GM12878 (cell line): Measurements from ENCODE around the gene TOMM6. TPM values are rescaled to one million over a fixed set of nuclear protein-coding genes. Genes with fewer than 3 reads are reported as not detected.
A peak's percentile ranks its signal among the peaks of the same experiment; 100 is the strongest.

Source experiments
- BCLAF1 ChIP-seq: fragments of 450-650 bp; IDR thresholded peaks from 2 replicates; pipeline ENCODE4 v1.6.1; 2017; ENCODE audit warnings: antibody characterized with exemption, mild to moderate bottlenecking, moderate library complexity
- CEBPB ChIP-seq, 2 experiments: fragments of 150-350 bp in 1 of 2; IDR thresholded peaks; 2 replicates each; pipeline ENCODE4 v1.6.1; 2012 to 2014; ENCODE audit warnings: low read depth in 2 of 2, low read length in 2 of 2, borderline replicate concordance in 1 of 2, inconsistent platforms in 1 of 2
- CHD2 ChIP-seq: IDR thresholded peaks from 2 replicates; pipeline ENCODE4 v1.6.1; 2011; ENCODE audit warnings: low read depth, low read length, improper control_type of control experiment, borderline replicate concordance
- FOXM1 ChIP-seq: IDR thresholded peaks from 2 replicates; pipeline ENCODE4 v1.6.1; 2012; ENCODE audit warnings: low read depth, mild to moderate bottlenecking, inconsistent platforms, low read length, moderate library complexity
- HSF1 ChIP-seq: fragments of 150-350 bp; IDR thresholded peaks from 2 replicates; pipeline ENCODE4 v1.6.1; 2014; ENCODE audit warnings: mild to moderate bottlenecking, low read depth, low read length
- JUND ChIP-seq: IDR thresholded peaks from 2 replicates; pipeline ENCODE4 v1.6.1; 2012; ENCODE audit warnings: low read depth, mild to moderate bottlenecking, low read length, improper control_type of control experiment, moderate library complexity
- KDM1A ChIP-seq: fragments of 200-600 bp; sonication (generic); IDR thresholded peaks from 2 replicates; pipeline ENCODE4 v1.6.1; 2016; ENCODE audit warnings: borderline replicate concordance
- LARP7 ChIP-seq: fragments of 450-650 bp; IDR thresholded peaks from 2 replicates; pipeline ENCODE4 v1.6.1; 2017; ENCODE audit warnings: mild to moderate bottlenecking
- NBN ChIP-seq: fragments of 450-650 bp; IDR thresholded peaks from 2 replicates; pipeline ENCODE4 v1.6.1; 2016
- NFIC ChIP-seq: IDR thresholded peaks from 2 replicates; pipeline ENCODE4 v1.6.1; 2012; ENCODE audit warnings: low read depth, mild to moderate bottlenecking, inconsistent platforms, low read length, moderate library complexity
- NR2C1 ChIP-seq: fragments of 450-650 bp; IDR thresholded peaks from 2 replicates; pipeline ENCODE4 v1.6.1; 2017; ENCODE audit warnings: antibody characterized with exemption, mild to moderate bottlenecking, moderate library complexity
- NR2F1 ChIP-seq: fragments of 450-650 bp; conservative IDR thresholded peaks from 2 replicates; pipeline ENCODE4 v1.6.1; 2017; ENCODE audit warnings: mild to moderate bottlenecking
- RAD21 ChIP-seq: IDR thresholded peaks from 2 replicates; pipeline ENCODE4 v1.6.1; 2011; ENCODE audit warnings: mild to moderate bottlenecking, low read depth, low read length, moderate library complexity; ENCODE audit not compliant: insufficient read depth
- TCF7 ChIP-seq: IDR thresholded peaks from 2 replicates; pipeline ENCODE4 v1.6.1; 2014; ENCODE audit warnings: antibody characterized with exemption, borderline replicate concordance
- WRNIP1 ChIP-seq: IDR thresholded peaks from 2 replicates; pipeline ENCODE4 v1.6.1; 2011; ENCODE audit warnings: low read depth, low read length, improper control_type of control experiment, borderline replicate concordance
- ZNF207 ChIP-seq: fragments of 450-650 bp; IDR thresholded peaks from 2 replicates; pipeline ENCODE4 v1.6.1; 2014; ENCODE audit warnings: antibody characterized with exemption, mild to moderate bottlenecking, borderline replicate concordance
- polyA plus RNA-seq, 11 experiments: library from polyadenylated mRNA; depleted of rRNA in 4 of 11; unstranded in 6 of 11; stranded (reverse) in 5 of 11; fragments of >200 nt; fragmentation: Nextera tagmentation in 4 of 11; fragmentation: Illumina TruSeq in 1 of 11; extraction: Ambion mirVana in 4 of 11; extraction: Trizol in 1 of 11; gene quantifications; 1 replicate in 1 of 11; 2 replicates in 10 of 11; pipeline versions ENCODE4 v1.2.1 to v1.2.3, GENCODE V29; 2011 to 2016; ENCODE audit warnings: inconsistent platforms in 2 of 11, missing spikeins in 2 of 11, low read depth in 1 of 11
- total RNA-seq, 4 experiments: library from RNA; depleted of rRNA in 3 of 4; stranded (reverse); fragments of >200 nt in 3 of 4; fragmentation: Illumina TruSeq in 1 of 4; extraction: Trizol in 1 of 4; gene quantifications; 2 replicates each; pipeline versions ENCODE4 v1.2.1 to v1.2.3, GENCODE V29; 2013 to 2021
- TF ChIP-seq, protein P1 (sequence below): IDR thresholded peaks from 2 replicates; pipeline ENCODE4 v1.6.1; 2012; ENCODE audit warnings: low read depth, low read length, improper control_type of control experiment
- TF ChIP-seq, protein P2 (sequence below): IDR thresholded peaks from 2 replicates; pipeline ENCODE4 v1.6.1; 2011; ENCODE audit warnings: borderline replicate concordance, low read depth, mild to moderate bottlenecking, moderate library complexity, mixed read lengths, low read length; ENCODE audit not compliant: insufficient read depth; ENCODE audit errors: extremely low read length
- TF ChIP-seq, protein P3 (sequence below): fragments of 450-650 bp; IDR thresholded peaks from 2 replicates; pipeline ENCODE4 v1.6.1; 2017; ENCODE audit warnings: borderline replicate concordance

The TOMM6 gene
- total and polyA plus RNA-seq, 10 of the 15 experiments (the other 5 are each of a cell fraction or from before 2014, with no cell fraction given): 206 to 746 (median 448) TPM

DNA sequence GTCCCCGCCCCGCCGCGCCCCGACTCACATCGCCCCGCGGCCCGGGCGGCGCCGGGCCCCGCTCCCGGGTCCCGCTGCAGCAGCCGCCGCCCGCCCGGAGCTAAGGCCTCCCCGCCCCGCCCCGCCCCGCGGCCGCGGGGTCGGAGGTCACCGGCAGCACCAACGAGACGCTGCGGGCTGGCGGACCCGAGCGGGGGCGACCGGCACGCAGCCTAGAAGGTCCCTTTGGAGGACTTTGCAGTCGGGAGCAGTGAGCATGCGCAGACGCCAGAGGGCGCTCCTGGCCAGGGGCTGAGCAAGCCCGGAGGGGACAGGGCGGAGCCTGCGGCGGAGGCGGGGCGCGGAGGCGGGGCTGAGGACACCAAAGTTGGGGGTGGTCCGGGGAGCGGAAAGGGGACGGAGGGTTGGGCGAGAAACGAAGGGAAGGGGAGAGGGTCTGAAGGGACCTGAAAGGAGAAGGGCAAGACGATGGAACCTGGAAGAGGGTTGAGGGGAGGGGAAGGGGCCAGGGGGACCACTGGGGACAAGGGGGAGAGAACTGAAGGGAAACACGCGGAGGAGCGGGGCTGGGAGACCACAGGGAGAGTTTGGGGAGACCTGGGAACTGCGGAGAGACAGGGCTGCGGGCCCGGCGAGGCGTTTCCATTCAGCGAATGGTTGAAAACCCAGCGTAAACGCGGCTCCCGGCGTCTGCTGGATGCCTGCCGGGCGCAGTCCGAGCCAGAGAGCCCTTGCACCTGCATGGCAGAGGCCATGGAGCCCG lies 7.5 kb upstream of the TOMM6 start, which contains the start of gene FRS3 (continued):
- TF ChIP-seq FOXM1 (no peak), CEBPB (IDR thresholded peaks at IDR 0.05; ENCODE audit: borderline replicate concordance in 1 of 2, low read depth in 2 of 2, low read length in 2 of 2) (no peak), NR2C1 (peak; percentile 97), ZNF207 (no peak), JUND (no peak), LARP7 (peak; percentile 44; the same call in 1 of the 2 replicates), NBN (peak; percentile 62), RAD21 (peak; percentile 97), TCF7 (no peak), HSF1 (no peak), WRNIP1 (no peak), BCLAF1 (no peak), NFIC (no peak), CHD2 (peak; percentile 71), KDM1A (no peak), NR2F1 (peak; percentile 96)
- TF ChIP-seq, protein P1, sequence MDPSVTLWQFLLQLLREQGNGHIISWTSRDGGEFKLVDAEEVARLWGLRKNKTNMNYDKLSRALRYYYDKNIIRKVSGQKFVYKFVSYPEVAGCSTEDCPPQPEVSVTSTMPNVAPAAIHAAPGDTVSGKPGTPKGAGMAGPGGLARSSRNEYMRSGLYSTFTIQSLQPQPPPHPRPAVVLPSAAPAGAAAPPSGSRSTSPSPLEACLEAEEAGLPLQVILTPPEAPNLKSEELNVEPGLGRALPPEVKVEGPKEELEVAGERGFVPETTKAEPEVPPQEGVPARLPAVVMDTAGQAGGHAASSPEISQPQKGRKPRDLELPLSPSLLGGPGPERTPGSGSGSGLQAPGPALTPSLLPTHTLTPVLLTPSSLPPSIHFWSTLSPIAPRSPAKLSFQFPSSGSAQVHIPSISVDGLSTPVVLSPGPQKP: peak; percentile 61
- TF ChIP-seq, protein P2, sequence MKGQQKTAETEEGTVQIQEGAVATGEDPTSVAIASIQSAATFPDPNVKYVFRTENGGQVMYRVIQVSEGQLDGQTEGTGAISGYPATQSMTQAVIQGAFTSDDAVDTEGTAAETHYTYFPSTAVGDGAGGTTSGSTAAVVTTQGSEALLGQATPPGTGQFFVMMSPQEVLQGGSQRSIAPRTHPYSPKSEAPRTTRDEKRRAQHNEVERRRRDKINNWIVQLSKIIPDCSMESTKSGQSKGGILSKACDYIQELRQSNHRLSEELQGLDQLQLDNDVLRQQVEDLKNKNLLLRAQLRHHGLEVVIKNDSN: no peak
- TF ChIP-seq, protein P3, sequence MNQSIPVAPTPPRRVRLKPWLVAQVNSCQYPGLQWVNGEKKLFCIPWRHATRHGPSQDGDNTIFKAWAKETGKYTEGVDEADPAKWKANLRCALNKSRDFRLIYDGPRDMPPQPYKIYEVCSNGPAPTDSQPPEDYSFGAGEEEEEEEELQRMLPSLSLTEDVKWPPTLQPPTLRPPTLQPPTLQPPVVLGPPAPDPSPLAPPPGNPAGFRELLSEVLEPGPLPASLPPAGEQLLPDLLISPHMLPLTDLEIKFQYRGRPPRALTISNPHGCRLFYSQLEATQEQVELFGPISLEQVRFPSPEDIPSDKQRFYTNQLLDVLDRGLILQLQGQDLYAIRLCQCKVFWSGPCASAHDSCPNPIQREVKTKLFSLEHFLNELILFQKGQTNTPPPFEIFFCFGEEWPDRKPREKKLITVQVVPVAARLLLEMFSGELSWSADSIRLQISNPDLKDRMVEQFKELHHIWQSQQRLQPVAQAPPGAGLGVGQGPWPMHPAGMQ: no peak
